SK-N-SH treated with all-trans-retinoic acid at 6 μM for 48 hours (cell line): ENCODE measurements around the gene ARMH4.

Source experiments
- ATAC-seq: fragments of 200-7000 bp; cut with Tn5 transposase; 3 replicates; pipeline ENCODE4 v1.9.1; 2020; ENCODE audit warnings: mild to moderate bottlenecking, moderate library complexity
- ARNTL ChIP-seq: fragments of 450-650 bp; formaldehyde crosslinking; IDR thresholded peaks from 2 replicates; pipeline ENCODE4 v1.5.0; 2020; ENCODE audit warnings: low read depth, mild to moderate bottlenecking, moderate library complexity, borderline replicate concordance
- BACH2 ChIP-seq: fragments of 250-450 bp; sonication (Bioruptor Pico); IDR thresholded peaks from 2 replicates; pipeline ENCODE4 v1.9.0; 2021; ENCODE audit warnings: mild to moderate bottlenecking, borderline replicate concordance
- CSDC2 ChIP-seq: fragments of 250-450 bp; sonication (Bioruptor Pico); IDR thresholded peaks from 2 replicates; pipeline ENCODE4 v1.5.0; 2020; ENCODE audit warnings: mild to moderate bottlenecking, moderate library complexity
- CSRNP3 ChIP-seq: fragments of 250-450 bp; sonication (Bioruptor Pico); IDR thresholded peaks from 2 replicates; pipeline ENCODE4 v1.5.1; 2021; ENCODE audit warnings: mild to moderate bottlenecking, moderate library complexity
- ESRRG ChIP-seq: fragments of 250-450 bp; sonication (Bioruptor Pico); IDR thresholded peaks from 2 replicates; pipeline ENCODE4 v1.6.1; 2021; ENCODE audit warnings: mild to moderate bottlenecking
- GLIS3 ChIP-seq: fragments of 250-450 bp; sonication (Bioruptor Pico); IDR thresholded peaks from 2 replicates; pipeline ENCODE4 v1.5.0; 2020; ENCODE audit warnings: mild to moderate bottlenecking, moderate library complexity
- ISL1 ChIP-seq: fragments of 250-450 bp; sonication (Bioruptor Pico); IDR thresholded peaks from 2 replicates; pipeline ENCODE4 v2.1.2; 2022; ENCODE audit warnings: mild to moderate bottlenecking, moderate library complexity
- OSR1 ChIP-seq: fragments of 250-450 bp; sonication (Bioruptor Pico); IDR thresholded peaks from 2 replicates; pipeline ENCODE4 v1.8.0; 2022; ENCODE audit warnings: moderate library complexity, mild to moderate bottlenecking, inconsistent platforms
- POU6F1 ChIP-seq: fragments of 250-450 bp; sonication (Bioruptor Pico); IDR thresholded peaks from 2 replicates; pipeline ENCODE4 v1.8.0; 2021; ENCODE audit warnings: low read depth, mild to moderate bottlenecking, moderate library complexity, borderline replicate concordance
- PPARA ChIP-seq: fragments of 250-450 bp; sonication (Bioruptor Pico); IDR thresholded peaks from 2 replicates; pipeline ENCODE4 v1.5.0; 2020; ENCODE audit warnings: mild to moderate bottlenecking, borderline replicate concordance
- SNAI2 ChIP-seq: fragments of 250-450 bp; sonication (Bioruptor Pico); IDR thresholded peaks from 2 replicates; pipeline ENCODE4 v1.5.0; 2020; ENCODE audit warnings: mild to moderate bottlenecking, moderate library complexity
- TCF4 ChIP-seq: fragments of 250-450 bp; sonication (Bioruptor Pico); IDR thresholded peaks from 2 replicates; pipeline ENCODE4 v1.8.0; 2021; ENCODE audit warnings: mild to moderate bottlenecking, moderate library complexity, borderline replicate concordance
- TOX ChIP-seq: fragments of 250-450 bp; sonication (Bioruptor Pico); IDR thresholded peaks from 2 replicates; pipeline ENCODE4 v1.8.0; 2021; ENCODE audit warnings: mild to moderate bottlenecking, moderate library complexity, borderline replicate concordance
- TSHZ2 ChIP-seq: fragments of 250-450 bp; sonication (Bioruptor Pico); IDR thresholded peaks from 2 replicates; pipeline ENCODE4 v1.5.0; 2020; ENCODE audit warnings: mild to moderate bottlenecking, moderate library complexity
- ZC3H10 ChIP-seq: fragments of 250-450 bp; sonication (Bioruptor Pico); IDR thresholded peaks from 2 replicates; pipeline ENCODE4 v1.5.1; 2021; ENCODE audit warnings: mild to moderate bottlenecking, moderate library complexity
- ZFP3 ChIP-seq: fragments of 250-450 bp; sonication (Bioruptor Pico); IDR thresholded peaks from 2 replicates; pipeline ENCODE4 v1.5.0; 2020; ENCODE audit warnings: mild to moderate bottlenecking, moderate library complexity
- ZFP30 ChIP-seq: fragments of 450-650 bp; formaldehyde crosslinking; IDR thresholded peaks from 2 replicates; pipeline ENCODE4 v1.5.0; 2022; ENCODE audit warnings: mild to moderate bottlenecking, moderate library complexity
- ZNF70 ChIP-seq: fragments of 450-650 bp; formaldehyde crosslinking; IDR thresholded peaks from 2 replicates; pipeline ENCODE4 v1.5.0; 2020; ENCODE audit warnings: mild to moderate bottlenecking, moderate library complexity
- ZNF8 ChIP-seq: fragments of 450-650 bp; formaldehyde crosslinking; IDR thresholded peaks from 2 replicates; pipeline ENCODE4 v1.5.0; 2020; ENCODE audit warnings: mild to moderate bottlenecking, moderate library complexity
- TF ChIP-seq, protein P1 (sequence below): fragments of 250-450 bp; sonication (Bioruptor Pico); IDR thresholded peaks from 2 replicates; pipeline ENCODE4 v1.5.1; 2020; ENCODE audit warnings: low read depth, mild to moderate bottlenecking, moderate library complexity
- TF ChIP-seq, protein P2 (sequence below): fragments of 250-450 bp; sonication (Bioruptor Pico); IDR thresholded peaks from 2 replicates; pipeline ENCODE4 v1.8.0; 2020; ENCODE audit warnings: mild to moderate bottlenecking, moderate library complexity, borderline replicate concordance

Gene ARMH4

DNA sequence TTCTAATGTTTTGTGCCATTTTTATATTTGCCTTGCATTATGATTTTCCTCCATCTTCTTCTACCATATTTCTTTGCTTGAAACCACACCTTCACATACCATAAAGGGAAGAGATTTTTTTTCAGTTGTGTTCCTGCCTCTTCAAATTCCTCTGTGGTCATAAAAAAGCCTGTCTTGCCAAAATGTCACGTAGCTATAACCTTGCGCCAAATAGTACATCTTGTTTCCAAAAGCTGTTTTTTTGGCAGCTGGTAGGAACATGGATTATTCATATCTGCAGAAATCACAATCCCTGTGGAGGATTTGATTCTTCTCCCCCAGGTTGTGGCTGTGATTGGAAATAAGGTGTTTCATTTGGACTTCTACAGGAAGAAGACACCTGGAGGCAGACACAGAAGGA is 152.5 kb downstream of the ARMH4 start:
- TF ChIP-seq ARNTL (no peak), TOX (CRISPR knock-in tag) (no peak), OSR1 (CRISPR knock-in tag) (no peak)
- TF ChIP-seq, protein P1, sequence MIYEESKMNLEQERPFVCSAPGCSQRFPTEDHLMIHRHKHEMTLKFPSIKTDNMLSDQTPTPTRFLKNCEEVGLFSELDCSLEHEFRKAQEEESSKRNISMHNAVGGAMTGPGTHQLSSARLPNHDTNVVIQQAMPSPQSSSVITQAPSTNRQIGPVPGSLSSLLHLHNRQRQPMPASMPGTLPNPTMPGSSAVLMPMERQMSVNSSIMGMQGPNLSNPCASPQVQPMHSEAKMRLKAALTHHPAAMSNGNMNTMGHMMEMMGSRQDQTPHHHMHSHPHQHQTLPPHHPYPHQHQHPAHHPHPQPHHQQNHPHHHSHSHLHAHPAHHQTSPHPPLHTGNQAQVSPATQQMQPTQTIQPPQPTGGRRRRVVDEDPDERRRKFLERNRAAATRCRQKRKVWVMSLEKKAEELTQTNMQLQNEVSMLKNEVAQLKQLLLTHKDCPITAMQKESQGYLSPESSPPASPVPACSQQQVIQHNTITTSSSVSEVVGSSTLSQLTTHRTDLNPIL (CRISPR knock-in tag): no peak
- no peak for ATAC-seq

DNA sequence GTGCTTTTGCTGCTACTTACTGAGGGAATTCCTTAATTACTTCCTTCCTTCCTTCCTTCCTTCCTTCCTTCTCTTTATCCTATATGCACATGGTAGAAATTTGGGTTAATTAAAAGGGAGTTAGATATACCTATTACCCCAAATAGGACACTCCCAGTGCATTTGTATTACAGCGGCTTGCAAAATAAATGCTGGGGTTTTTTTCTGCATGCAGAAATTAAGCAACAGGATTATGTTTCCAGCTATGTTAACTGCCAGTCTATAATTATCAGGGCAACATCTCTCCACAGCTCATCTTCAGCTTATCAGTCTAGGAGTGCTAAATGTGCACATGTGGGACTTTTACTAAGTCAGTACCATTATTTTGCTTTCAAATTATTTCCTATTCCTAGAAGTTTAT is 153.2 kb downstream of the ARMH4 start:
- no peak for TF ChIP-seq ARNTL
- no peak for TF ChIP-seq POU6F1 (CRISPR knock-in tag)
- no peak for TF ChIP-seq ZFP30
- TF ChIP-seq GLIS3 (CRISPR knock-in tag): no peak
- no peak for TF ChIP-seq BACH2 (CRISPR knock-in tag)
- TF ChIP-seq SNAI2 (CRISPR knock-in tag): no peak
- TF ChIP-seq TOX (CRISPR knock-in tag): no peak
- TF ChIP-seq, protein P2, sequence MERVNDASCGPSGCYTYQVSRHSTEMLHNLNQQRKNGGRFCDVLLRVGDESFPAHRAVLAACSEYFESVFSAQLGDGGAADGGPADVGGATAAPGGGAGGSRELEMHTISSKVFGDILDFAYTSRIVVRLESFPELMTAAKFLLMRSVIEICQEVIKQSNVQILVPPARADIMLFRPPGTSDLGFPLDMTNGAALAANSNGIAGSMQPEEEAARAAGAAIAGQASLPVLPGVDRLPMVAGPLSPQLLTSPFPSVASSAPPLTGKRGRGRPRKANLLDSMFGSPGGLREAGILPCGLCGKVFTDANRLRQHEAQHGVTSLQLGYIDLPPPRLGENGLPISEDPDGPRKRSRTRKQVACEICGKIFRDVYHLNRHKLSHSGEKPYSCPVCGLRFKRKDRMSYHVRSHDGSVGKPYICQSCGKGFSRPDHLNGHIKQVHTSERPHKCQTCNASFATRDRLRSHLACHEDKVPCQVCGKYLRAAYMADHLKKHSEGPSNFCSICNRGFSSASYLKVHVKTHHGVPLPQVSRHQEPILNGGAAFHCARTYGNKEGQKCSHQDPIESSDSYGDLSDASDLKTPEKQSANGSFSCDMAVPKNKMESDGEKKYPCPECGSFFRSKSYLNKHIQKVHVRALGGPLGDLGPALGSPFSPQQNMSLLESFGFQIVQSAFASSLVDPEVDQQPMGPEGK (CRISPR knock-in tag): no peak
- no peak for TF ChIP-seq ZFP3 (CRISPR knock-in tag)
- TF ChIP-seq TCF4: no peak
- TF ChIP-seq TSHZ2 (CRISPR knock-in tag): no peak
- TF ChIP-seq, protein P1 (CRISPR knock-in tag): no peak
- TF ChIP-seq CSDC2 (CRISPR knock-in tag): no peak
- TF ChIP-seq ZNF8: no peak
- TF ChIP-seq, all 23 proteins: peak for 0
- ATAC-seq: no peak

DNA sequence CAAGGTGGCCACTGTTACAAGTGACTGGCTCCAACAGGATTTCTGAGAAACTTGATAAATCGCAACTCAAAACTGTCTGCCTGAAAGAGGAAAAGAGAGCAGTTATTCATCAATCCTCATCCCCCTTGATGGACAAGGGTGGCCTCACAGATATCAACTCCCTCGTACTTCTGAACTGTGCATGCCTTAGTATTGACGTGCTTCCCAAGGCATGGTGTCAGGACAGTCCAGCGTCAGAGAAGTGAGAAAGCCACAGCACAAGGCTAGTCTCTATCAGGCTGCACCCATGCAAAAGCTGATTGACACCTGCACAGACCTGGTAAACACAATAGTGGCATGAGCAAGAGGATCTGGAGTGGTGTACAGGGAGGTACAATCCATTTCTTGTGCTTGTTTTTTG is 160.7 kb downstream of the ARMH4 start:
- ATAC-seq: no peak

More for the DNA sequence above, 160.7 kb downstream of the ARMH4 start:
- TF ChIP-seq POU6F1 (CRISPR knock-in tag) (no peak), BACH2 (CRISPR knock-in tag) (no peak), ISL1 (CRISPR knock-in tag) (no peak), CSRNP3 (no peak), ZC3H10 (no peak), ESRRG (CRISPR knock-in tag) (no peak), ZNF70 (CRISPR knock-in tag) (no peak), PPARA (CRISPR knock-in tag) (no peak), TOX (CRISPR knock-in tag) (no peak), ARNTL (no peak), ZFP3 (CRISPR knock-in tag) (no peak), OSR1 (CRISPR knock-in tag) (no peak)
- TF ChIP-seq, protein P1 (CRISPR knock-in tag): no peak
- TF ChIP-seq, protein P2 (CRISPR knock-in tag): no peak
